Testis (tissue), 5 donors: ENCODE data around the gene CBFB. TPM values are rescaled to one million over a fixed set of nuclear protein-coding genes. Genes with fewer than 3 reads are reported as not detected.

ENCODE experiments used
- DNase-seq: peaks from one replicate; pipeline ENCODE4 v3.0.0-alpha.2; 2019
- H3K27ac ChIP-seq, 2 donors: fragments of 200-600 bp; sonication (generic); one replicate each; pipeline ENCODE4 v1.5.1; 2019
- H3K27me3 ChIP-seq: fragments of 200-600 bp; sonication (generic); one replicate; pipeline ENCODE4 v1.5.1; 2019
- H3K36me3 ChIP-seq: fragments of 200-600 bp; sonication (generic); one replicate; pipeline ENCODE4 v1.5.1; 2017; ENCODE audit warnings: low read depth; ENCODE audit errors: missing control alignments
- H3K4me1 ChIP-seq: fragments of 200-600 bp; sonication (generic); one replicate; pipeline ENCODE4 v1.5.1; 2019
- H3K4me3 ChIP-seq, 2 donors: fragments of 200-600 bp; sonication (generic); one replicate each; pipeline ENCODE4 v1.5.1; 2017 to 2019
- H3K9me3 ChIP-seq: fragments of 200-600 bp; sonication (generic); one replicate; pipeline ENCODE4 v1.5.1; 2017
- CTCF ChIP-seq, 3 experiments: fragments of 450-650 bp in 2 of 3; fragments of 200-600 bp in 1 of 3; sonication (generic) in 1 of 3; IDR thresholded peaks; one replicate each; pipeline ENCODE4 v1.5.1; 2016 to 2019; ENCODE audit warnings: antibody characterized with exemption in 3 of 3, mild to moderate bottlenecking in 2 of 3, moderate library complexity in 1 of 3
- POLR2A ChIP-seq: fragments of 450-650 bp; IDR thresholded peaks from one replicate; pipeline ENCODE4 v1.6.1; 2017; ENCODE audit warnings: antibody characterized with exemption, mild to moderate bottlenecking, moderate library complexity
- WGBS, 2 donors: methylation state at CpG; one replicate each; pipeline ENCODE4 v1.1.5; 2018; 5-methylcytosine and 5-hydroxymethylcytosine counted together
- intact Hi-C: fragments of 100-400 bp; cut with DNase I; formaldehyde crosslinking; loops from one replicate; pipeline ENCODE4 v1.15.1; 2023; ENCODE audit warnings: low total_unique reads
- long read RNA-seq, 2 donors: transcript quantifications; one replicate each; lab custom pipeline, GENCODE V29; 2026
- polyA plus RNA-seq: library from polyadenylated mRNA; stranded (reverse); fragments of 350-450 nt; fragmentation: Illumina TruSeq; extraction: RNeasy Lipid Tissue Mini Kit (QIAGEN cat#74804); gene quantifications from one replicate; pipeline ENCODE4 v1.2.3, GENCODE V29; 2014; ENCODE audit warnings: low read depth, low replicate concordance; ENCODE audit not compliant: insufficient read depth
- total RNA-seq, 2 donors: library from RNA; depleted of rRNA; stranded (reverse); fragments of >200 nt; gene quantifications; one replicate each; pipeline ENCODE4 v1.2.3, GENCODE V29; 2016

The CBFB gene
- 10 to 100 TPM; 23.3 to 34.9 TPM for total RNA-seq
- 15.3 TPM for polyA plus RNA-seq
- long read RNA-seq, donor 1, transcript CBFB-202 (6 exons, 2,971 nt) = minor isoform, 5 of 12 reads
- long read RNA-seq, donor 1, transcript CBFB-201 (6 exons, 3,136 nt) = major isoform, 7 of 12 reads
- long read RNA-seq, donor 1, partial matches to known transcripts = 0 of 12 reads
- long read RNA-seq, donor 1, other reads (novel, unspliced or antisense) = 0 of 12 reads
- long read RNA-seq, donor 2, partial matches to known transcripts = 6 of 12 reads
- long read RNA-seq, donor 2, other reads (novel, unspliced or antisense) = 0 of 12 reads

- Histone ChIP-seq H3K27ac (peak within 1 kb of the TSS; percentile 94 to 98), H3K4me3 (peak within 1 kb of the TSS; percentile 77 to 89), H3K4me1 (peaks cover 7% of the 10 kb centered on the region), H3K36me3 (no peaks in the 10 kb centered on the region), H3K27me3 (no peaks in the 10 kb centered on the region), H3K9me3 (no peaks in the 10 kb centered on the region)
- TF ChIP-seq CTCF (IDR thresholded peaks at IDR 0.05) = no peak
- no peak for TF ChIP-seq POLR2A
- peak; percentile 95 for DNase-seq
- 0 to 1% methylated on average over 5 to 46 of the region's 69 CpGs for WGBS, 2 donors
- intact Hi-C loops = no loop called here
Observed at GRCh38 chr16:67028696-67029253, at the start of gene CBFB. TSS of gene CBFB (plus strand) at chr16:67029149. CDS start at chr16:67029408, 259 bp downstream.

- intact Hi-C loops = no loop called here
- Histone ChIP-seq H3K27ac (no peak overlapping the region), H3K9me3 (no peaks in the 10 kb centered on the region), H3K4me3 (no peak overlapping the region), H3K4me1 (peaks cover 6% of the 10 kb centered on the region), H3K27me3 (no peaks in the 10 kb centered on the region), H3K36me3 (no peaks in the 10 kb centered on the region)
- DNase-seq = no peak
- 93 to 96% methylated on average over 9 of the region's 9 CpGs for WGBS, 2 donors
- TF ChIP-seq POLR2A = no peak
Observed at GRCh38 chr16:66983033-66983432, 45.9 kb upstream of the CBFB start.

- Histone ChIP-seq H3K4me3 (no peak overlapping the region), H3K27ac (no peak overlapping the region), H3K27me3 (no peaks in the 10 kb centered on the region), H3K4me1 (no peaks in the 10 kb centered on the region), H3K36me3 (no peaks in the 10 kb centered on the region), H3K9me3 (no peaks in the 10 kb centered on the region)
- intact Hi-C loops = no loop called here
- 95 to 97% methylated on average over 3 to 4 of the region's 4 CpGs for WGBS, 2 donors
- TF ChIP-seq CTCF (IDR thresholded peaks at IDR 0.05) (no peak), POLR2A (no peak)
- no peak for DNase-seq
Observed at GRCh38 chr16:66984892-66985311, 44.0 kb upstream of the CBFB start.

- no peaks in the 10 kb centered on the region for H3K36me3 ChIP-seq
- H3K4me1 ChIP-seq = no peaks in the 10 kb centered on the region
- WGBS, 2 donors = 92 to 93% methylated on average over 6 of the region's 6 CpGs
- TF ChIP-seq POLR2A (no peak), CTCF (IDR thresholded peaks at IDR 0.05) (no peak)
- DNase-seq = no peak
- H3K9me3 ChIP-seq = no peaks in the 10 kb centered on the region
- intact Hi-C loops = no loop called here
- H3K4me3 ChIP-seq = no peak overlapping the region
- H3K27me3 ChIP-seq = no peaks in the 10 kb centered on the region
- no peak overlapping the region for H3K27ac ChIP-seq
Observed at GRCh38 chr16:66986559-66986958, 42.4 kb upstream of the CBFB start.

- H3K27ac ChIP-seq = no peak within 1 kb of the TSS
- no peaks in the 10 kb centered on the region for H3K27me3 ChIP-seq
- no peak within 1 kb of the TSS for H3K4me3 ChIP-seq
- intact Hi-C loops = no loop called here
- no peaks in the 10 kb centered on the region for H3K36me3 ChIP-seq
- no peaks in the 10 kb centered on the region for H3K9me3 ChIP-seq
- TF ChIP-seq POLR2A (no peak), CTCF (IDR thresholded peaks at IDR 0.05) (no peak)
- 57 to 75% methylated on average over 11 of the region's 11 CpGs for WGBS, 2 donors
- no peak for DNase-seq
- no peaks in the 10 kb centered on the region for H3K4me1 ChIP-seq
Observed at GRCh38 chr16:66988197-66988788, 40.7 kb upstream of the CBFB start, which contains the start of gene CES4A. TSS of gene CES4A (plus strand) at chr16:66988589. CDS start at chr16:66988773, 184 bp downstream.
